ENCODE data around the gene MYLK3. TPM values are rescaled to one million over a fixed set of nuclear protein-coding genes. Genes with fewer than 3 reads are reported as not detected.

MYLK3 gene
- total RNA-seq, 1 donor from 2014 or later: 0.43 TPM

DNA sequence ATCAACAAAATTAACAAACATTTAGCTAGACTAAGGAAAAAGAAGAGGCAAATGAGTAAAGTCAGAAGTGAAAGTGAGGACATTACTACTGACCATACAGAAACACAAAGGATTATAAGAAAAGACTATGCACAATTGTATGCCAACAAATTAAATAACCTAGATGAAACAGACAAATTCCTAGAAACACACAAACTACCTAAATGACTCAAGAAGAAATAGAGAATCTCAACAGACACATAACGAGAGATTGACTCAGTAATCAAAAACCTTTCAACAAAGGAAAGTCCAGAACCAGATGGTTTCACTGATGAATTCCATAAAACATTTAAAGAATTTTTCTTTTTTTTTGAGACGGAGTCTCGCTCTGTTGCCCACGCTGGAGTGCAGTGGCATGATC lies 35.7 kb upstream of the MYLK3 start:
- no peak for ATAC-seq
- TF ChIP-seq CTCF (IDR thresholded peaks at IDR 0.05): no peak
- H3K36me3 ChIP-seq: no peaks in the 10 kb centered on the region
- H3K4me1 ChIP-seq: peaks cover 3% of the 10 kb centered on the region
- no peaks in the 10 kb centered on the region for H3K9me3 ChIP-seq
- no peak overlapping the region for H3K4me3 ChIP-seq
- no peaks in the 10 kb centered on the region for H3K27me3 ChIP-seq
- no peak for DNase-seq
- intact Hi-C loops (cut with DNase I): no loop called here
- H3K27ac ChIP-seq: no peak overlapping the region

DNA sequence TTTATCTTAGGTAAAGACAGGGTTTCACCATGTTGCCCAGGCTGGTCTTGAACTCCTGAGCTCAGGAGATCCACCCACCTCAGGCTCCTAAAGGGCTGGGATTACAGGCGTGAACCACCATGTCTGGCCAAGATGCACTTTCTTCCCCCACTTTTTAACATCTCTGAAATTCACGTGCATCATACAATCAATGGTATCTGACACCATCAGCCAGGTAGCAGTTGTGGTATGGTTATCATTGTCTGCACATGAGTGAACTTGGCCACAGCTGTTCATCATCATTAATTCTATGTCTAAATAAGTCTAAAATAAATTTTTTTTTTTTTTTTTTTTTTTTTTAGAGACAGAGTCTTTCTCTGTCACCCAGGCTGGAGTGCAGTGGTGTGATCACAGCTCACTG lies 34.2 kb upstream of the MYLK3 start:
- no peak overlapping the region for H3K27ac ChIP-seq
- no peak overlapping the region for H3K4me3 ChIP-seq
- H3K27me3 ChIP-seq: no peaks in the 10 kb centered on the region
- H3K9me3 ChIP-seq: no peaks in the 10 kb centered on the region
- TF ChIP-seq CTCF (IDR thresholded peaks at IDR 0.05): no peak
- DNase-seq (no peak), ATAC-seq (no peak)
- H3K36me3 ChIP-seq: no peaks in the 10 kb centered on the region
- no peaks in the 10 kb centered on the region for H3K4me1 ChIP-seq
- intact Hi-C loops (cut with DNase I): no loop called here

DNA sequence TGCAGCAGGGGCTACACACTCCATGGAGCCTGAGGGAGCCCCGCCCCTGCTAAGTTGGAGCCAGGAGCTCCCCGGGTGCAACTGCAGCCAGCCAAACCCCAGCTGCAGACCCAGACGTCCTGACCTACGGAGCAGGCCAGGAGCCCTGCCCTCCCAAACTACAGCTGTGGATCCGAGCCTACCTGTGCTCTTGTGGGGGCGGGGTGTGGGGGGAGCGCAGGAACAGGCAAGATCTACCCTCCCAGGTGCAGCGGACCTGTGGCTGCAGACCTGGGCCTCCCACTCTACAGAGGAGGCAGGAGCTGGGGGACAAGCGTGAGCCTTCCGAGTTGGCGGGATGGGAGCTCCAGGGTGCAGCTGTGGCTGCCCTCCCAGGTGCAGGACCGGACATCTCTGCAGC lies 29.7 kb upstream of the MYLK3 start:
- intact Hi-C loops (cut with DNase I): no loop called here
- H3K9me3 ChIP-seq: no peaks in the 10 kb centered on the region
- no peaks in the 10 kb centered on the region for H3K36me3 ChIP-seq
- ATAC-seq: peak; percentile 10
- no peak for DNase-seq
- H3K27me3 ChIP-seq: no peaks in the 10 kb centered on the region
- no peak for TF ChIP-seq CTCF (IDR thresholded peaks at IDR 0.05)
- no peak overlapping the region for H3K4me3 ChIP-seq
- H3K4me1 ChIP-seq: no peaks in the 10 kb centered on the region
- H3K27ac ChIP-seq: no peak overlapping the region

- no peak for DNase-seq
- TF ChIP-seq CTCF (IDR thresholded peaks at IDR 0.05): no peak
- Histone ChIP-seq H3K27ac (no peak overlapping the region), H3K4me3 (no peak overlapping the region), H3K4me1 (no peaks in the 10 kb centered on the region), H3K9me3 (no peaks in the 10 kb centered on the region), H3K36me3 (no peaks in the 10 kb centered on the region), H3K27me3 (no peaks in the 10 kb centered on the region)
- ATAC-seq: no peak
- intact Hi-C loops (cut with DNase I): no loop called here
Measured at GRCh38 chr16:46775214-46775613, 27.1 kb upstream of the MYLK3 start.

DNA sequence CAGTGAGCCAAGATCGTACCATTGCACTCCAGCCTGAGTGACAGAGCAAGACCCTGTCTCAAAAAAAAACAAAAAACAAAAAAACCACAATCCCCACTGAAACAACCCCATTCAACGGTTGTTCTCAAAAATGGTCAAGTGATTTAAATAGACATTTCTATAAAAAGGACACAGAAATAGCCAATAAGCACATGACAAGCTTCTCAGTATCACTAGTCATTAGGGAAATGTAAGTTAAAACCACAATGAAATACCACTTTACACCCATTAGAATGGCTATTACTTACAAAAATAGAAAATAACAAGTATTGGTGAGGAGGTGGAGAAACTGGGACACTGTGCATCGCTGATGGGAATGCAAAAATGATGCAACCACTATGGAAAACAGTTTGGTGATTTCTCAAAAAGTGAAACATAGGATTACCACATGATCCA lies 26.6 kb upstream of the MYLK3 start:
- Histone ChIP-seq H3K9me3 (no peaks in the 10 kb centered on the region), H3K36me3 (no peaks in the 10 kb centered on the region), H3K4me3 (no peak overlapping the region), H3K4me1 (no peaks in the 10 kb centered on the region), H3K27me3 (no peaks in the 10 kb centered on the region), H3K27ac (no peak overlapping the region)
- no peak for ATAC-seq
- DNase-seq: no peak
- intact Hi-C loops (cut with DNase I): no loop called here
- TF ChIP-seq CTCF (IDR thresholded peaks at IDR 0.05): no peak

DNA sequence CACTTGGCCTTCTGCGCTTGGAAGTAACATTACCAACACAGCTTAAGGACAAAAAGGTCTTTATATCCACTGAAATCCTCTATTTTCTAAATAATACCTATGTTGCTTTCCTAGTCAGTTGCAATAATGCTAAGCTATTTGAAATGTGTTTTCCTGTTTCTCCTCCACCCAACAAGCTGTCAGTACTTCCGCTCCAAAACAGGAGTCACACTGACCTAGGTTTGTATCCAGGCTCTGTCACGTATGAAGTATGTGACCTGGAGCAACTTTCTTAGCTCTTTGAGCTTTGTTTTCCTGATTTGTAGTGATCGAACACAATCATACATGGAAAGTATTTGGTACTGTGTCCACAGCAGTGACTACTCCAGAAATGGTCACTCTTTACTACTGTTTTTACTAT lies 24.3 kb upstream of the MYLK3 start:
- intact Hi-C loops (cut with DNase I): no loop called here

More for the DNA sequence above, 24.3 kb upstream of the MYLK3 start:
- DNase-seq (no peak), ATAC-seq (no peak)
- no peaks in the 10 kb centered on the region for H3K27me3 ChIP-seq
- no peak for TF ChIP-seq CTCF (IDR thresholded peaks at IDR 0.05)
- H3K4me3 ChIP-seq: no peak overlapping the region
- no peaks in the 10 kb centered on the region for H3K9me3 ChIP-seq
- H3K36me3 ChIP-seq: no peaks in the 10 kb centered on the region
- no peaks in the 10 kb centered on the region for H3K4me1 ChIP-seq
- H3K27ac ChIP-seq: no peak overlapping the region
